Glutamatergic neuron (in vitro differentiated cells): Measurements from ENCODE around the gene DDX10. TPM values are rescaled to one million over a fixed set of nuclear protein-coding genes. Genes with fewer than 3 reads are reported as not detected.

Experiments used
- DNase-seq: peaks from one replicate; pipeline ENCODE4 v3.0.0; 2022
- H3K27ac Mint-ChIP-seq: one replicate; pipeline ENCODE4 v1.8.0; 2020; ENCODE audit warnings: mild to moderate bottlenecking, mixed read lengths, inconsistent platforms; ENCODE audit not compliant: unreplicated experiment
- H3K27me3 Mint-ChIP-seq: one replicate; pipeline ENCODE4 v1.8.0; 2020; ENCODE audit warnings: mild to moderate bottlenecking, moderate library complexity, mixed read lengths, inconsistent platforms; ENCODE audit not compliant: unreplicated experiment
- H3K36me3 Mint-ChIP-seq: one replicate; pipeline ENCODE4 v1.8.0; 2020; ENCODE audit warnings: mild to moderate bottlenecking, mixed read lengths, inconsistent platforms; ENCODE audit not compliant: unreplicated experiment
- H3K4me1 Mint-ChIP-seq: one replicate; pipeline ENCODE4 v1.8.0; 2020; ENCODE audit warnings: mild to moderate bottlenecking, low read depth, mixed read lengths, inconsistent platforms; ENCODE audit not compliant: unreplicated experiment
- H3K4me3 Mint-ChIP-seq: one replicate; pipeline ENCODE4 v1.8.0; 2020; ENCODE audit warnings: mild to moderate bottlenecking, mixed read lengths, inconsistent platforms; ENCODE audit not compliant: unreplicated experiment
- H3K9me3 Mint-ChIP-seq: one replicate; pipeline ENCODE4 v1.8.0; 2020; ENCODE audit warnings: mild to moderate bottlenecking, moderate library complexity, mixed read lengths, inconsistent platforms; ENCODE audit not compliant: unreplicated experiment
- total RNA-seq: library from RNA; stranded (reverse); fragmentation: NEBNext Ultra II Directional; extraction: Animal tissue kit (Norgen Biotek cat#: 25700); gene quantifications from one replicate; pipeline ENCODE4 v1.2.1, GENCODE V29; 2021; ENCODE audit not compliant: unreplicated experiment
- TF ChIP-seq, protein P1 (sequence below): fragments of 200-600 bp; sonication (generic); IDR thresholded peaks from one replicate; pipeline ENCODE4 v1.5.0; 2021; ENCODE audit not compliant: partially characterized antibody, unreplicated experiment

Gene DDX10
- total RNA-seq, 1 donor from 2014 or later = 18.8 TPM

DNA sequence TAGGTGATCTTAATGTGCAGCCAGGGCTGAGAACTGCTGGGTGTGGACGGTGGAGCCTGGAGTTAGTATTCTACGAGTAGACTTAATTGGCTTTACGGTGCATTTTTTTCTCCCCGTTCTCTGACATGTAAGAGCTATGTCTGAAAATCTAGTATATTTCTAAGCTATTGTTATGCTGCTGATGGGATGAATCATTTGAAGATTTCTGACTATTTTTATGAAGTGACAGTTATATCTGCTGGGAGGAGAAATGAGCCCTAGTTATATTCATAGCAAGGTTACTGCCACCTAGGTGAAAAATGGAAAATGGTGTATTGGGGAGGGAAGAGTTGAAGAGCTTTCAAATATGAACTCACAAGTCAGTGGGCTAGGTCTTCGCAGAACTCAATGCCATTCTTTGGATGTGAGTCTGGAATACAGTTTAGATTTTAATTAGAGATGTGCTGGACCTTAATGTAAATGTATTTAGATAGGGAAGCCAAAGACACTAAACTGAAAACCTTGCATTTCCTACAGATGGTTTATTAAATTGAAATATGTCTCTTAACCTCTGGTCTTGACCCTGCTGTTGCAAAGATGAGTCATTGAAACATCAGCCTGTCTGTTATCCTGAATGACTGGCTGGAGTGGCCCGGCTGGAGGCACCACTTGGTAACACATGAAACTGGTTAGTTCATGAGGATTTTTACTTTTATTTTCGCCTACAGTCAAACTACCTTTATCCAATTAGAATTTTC is 293.7 kb downstream of the DDX10 start:
- Mint-ChIP-seq H3K36me3 (no peaks in the 10 kb centered on the region), H3K4me3 (no peak overlapping the region), H3K4me1 (no peaks in the 10 kb centered on the region), H3K9me3 (no peaks in the 10 kb centered on the region), H3K27ac (no peak overlapping the region), H3K27me3 (no peaks in the 10 kb centered on the region)
- TF ChIP-seq, protein P1, sequence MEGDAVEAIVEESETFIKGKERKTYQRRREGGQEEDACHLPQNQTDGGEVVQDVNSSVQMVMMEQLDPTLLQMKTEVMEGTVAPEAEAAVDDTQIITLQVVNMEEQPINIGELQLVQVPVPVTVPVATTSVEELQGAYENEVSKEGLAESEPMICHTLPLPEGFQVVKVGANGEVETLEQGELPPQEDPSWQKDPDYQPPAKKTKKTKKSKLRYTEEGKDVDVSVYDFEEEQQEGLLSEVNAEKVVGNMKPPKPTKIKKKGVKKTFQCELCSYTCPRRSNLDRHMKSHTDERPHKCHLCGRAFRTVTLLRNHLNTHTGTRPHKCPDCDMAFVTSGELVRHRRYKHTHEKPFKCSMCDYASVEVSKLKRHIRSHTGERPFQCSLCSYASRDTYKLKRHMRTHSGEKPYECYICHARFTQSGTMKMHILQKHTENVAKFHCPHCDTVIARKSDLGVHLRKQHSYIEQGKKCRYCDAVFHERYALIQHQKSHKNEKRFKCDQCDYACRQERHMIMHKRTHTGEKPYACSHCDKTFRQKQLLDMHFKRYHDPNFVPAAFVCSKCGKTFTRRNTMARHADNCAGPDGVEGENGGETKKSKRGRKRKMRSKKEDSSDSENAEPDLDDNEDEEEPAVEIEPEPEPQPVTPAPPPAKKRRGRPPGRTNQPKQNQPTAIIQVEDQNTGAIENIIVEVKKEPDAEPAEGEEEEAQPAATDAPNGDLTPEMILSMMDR = no peak
- DNase-seq = no peak

- Mint-ChIP-seq H3K4me3 (no peak overlapping the region), H3K36me3 (no peaks in the 10 kb centered on the region), H3K27me3 (no peaks in the 10 kb centered on the region), H3K4me1 (no peaks in the 10 kb centered on the region), H3K27ac (no peak overlapping the region), H3K9me3 (no peaks in the 10 kb centered on the region)
- DNase-seq = no peak
- TF ChIP-seq, protein P1 = no peak
These were observed 294.4 kb downstream of the DDX10 start for GRCh38 chr11:108959105-108959761.

DNA sequence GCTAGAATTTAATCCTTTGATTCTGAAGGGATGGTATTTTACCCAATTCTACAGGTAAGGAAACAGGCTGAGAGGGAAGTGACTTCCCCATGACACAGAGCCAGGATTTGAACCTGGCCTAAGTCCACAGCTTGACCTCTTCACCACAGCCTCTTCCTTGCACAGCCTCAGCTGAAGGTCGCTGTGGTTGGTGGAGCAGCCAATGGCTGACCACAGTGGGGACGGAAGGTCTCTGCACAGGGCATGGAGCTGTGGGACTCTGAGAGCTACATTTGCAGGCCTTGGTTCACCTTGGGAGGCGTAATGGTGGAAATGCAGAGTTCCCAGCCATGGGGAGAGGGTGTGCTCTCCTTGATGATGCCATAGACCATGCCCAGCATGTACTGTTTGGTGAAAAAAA is 295.0 kb downstream of the DDX10 start:
- Mint-ChIP-seq H3K27ac (no peak overlapping the region), H3K36me3 (no peaks in the 10 kb centered on the region), H3K4me3 (no peak overlapping the region), H3K9me3 (no peaks in the 10 kb centered on the region), H3K4me1 (no peaks in the 10 kb centered on the region), H3K27me3 (no peaks in the 10 kb centered on the region)
- TF ChIP-seq, protein P1 = no peak
- DNase-seq = no peak

DNA sequence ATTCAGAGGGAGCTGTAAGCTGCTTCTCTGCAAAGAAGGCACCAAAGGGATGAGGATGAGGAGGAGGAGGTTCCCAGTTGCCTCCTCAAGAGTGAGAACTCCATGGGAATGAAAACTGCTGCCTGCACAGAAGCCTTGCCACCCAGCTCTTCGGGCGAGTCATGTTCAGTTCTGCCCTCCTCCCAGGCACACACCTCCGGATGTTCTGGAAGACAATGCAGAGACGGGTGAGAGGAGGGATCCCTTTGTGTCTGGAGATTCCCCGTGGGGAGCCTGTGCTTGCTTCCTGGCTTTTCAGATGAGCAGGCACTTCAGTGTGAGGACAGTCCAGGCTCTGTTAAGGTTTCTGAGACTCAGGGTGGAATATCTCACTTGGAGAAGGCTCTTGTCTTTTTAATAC is 295.6 kb downstream of the DDX10 start:
- H3K36me3 Mint-ChIP-seq = no peaks in the 10 kb centered on the region
- H3K4me1 Mint-ChIP-seq = no peaks in the 10 kb centered on the region
- H3K4me3 Mint-ChIP-seq = no peak overlapping the region
- H3K9me3 Mint-ChIP-seq = no peaks in the 10 kb centered on the region
- no peaks in the 10 kb centered on the region for H3K27me3 Mint-ChIP-seq
- TF ChIP-seq, protein P1 = no peak
- no peak overlapping the region for H3K27ac Mint-ChIP-seq
- no peak for DNase-seq

GRCh38 chr11:108961095-108961494 is 296.2 kb downstream of the DDX10 start:
- H3K4me1 Mint-ChIP-seq = no peaks in the 10 kb centered on the region
- H3K4me3 Mint-ChIP-seq = no peak overlapping the region
- no peaks in the 10 kb centered on the region for H3K27me3 Mint-ChIP-seq
- TF ChIP-seq, protein P1 = no peak
- no peak for DNase-seq
- no peaks in the 10 kb centered on the region for H3K9me3 Mint-ChIP-seq
- H3K36me3 Mint-ChIP-seq = no peaks in the 10 kb centered on the region
- H3K27ac Mint-ChIP-seq = no peak overlapping the region
